GM19240 (cell line): ENCODE measurements around the gene MEGF11.

Source experiments
- DNase-seq: peaks from one replicate; pipeline ENCODE4 v3.0.0; 2011; ENCODE audit warnings: low spot score; ENCODE audit not compliant: insufficient read length

Gene MEGF11

DNA sequence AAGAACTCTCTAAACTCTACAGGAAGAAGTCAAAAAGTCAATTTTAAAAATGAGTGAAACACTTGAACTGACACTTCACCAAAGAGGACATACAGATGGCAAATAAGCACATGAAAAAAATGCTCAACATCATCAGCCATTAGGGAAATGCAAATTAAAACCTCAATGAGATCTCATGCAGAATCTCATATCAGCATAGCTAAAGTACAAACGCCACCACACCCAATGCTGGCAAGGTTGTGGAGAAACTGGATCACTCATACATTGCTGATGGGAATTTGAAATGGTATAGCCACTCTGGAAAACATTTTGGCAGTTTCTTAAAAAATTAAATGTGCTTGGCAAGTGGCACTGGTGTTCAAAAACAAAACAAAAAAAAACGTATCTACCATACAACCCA is 34.2 kb downstream of the MEGF11 start:
- DNase-seq: no peak

DNA sequence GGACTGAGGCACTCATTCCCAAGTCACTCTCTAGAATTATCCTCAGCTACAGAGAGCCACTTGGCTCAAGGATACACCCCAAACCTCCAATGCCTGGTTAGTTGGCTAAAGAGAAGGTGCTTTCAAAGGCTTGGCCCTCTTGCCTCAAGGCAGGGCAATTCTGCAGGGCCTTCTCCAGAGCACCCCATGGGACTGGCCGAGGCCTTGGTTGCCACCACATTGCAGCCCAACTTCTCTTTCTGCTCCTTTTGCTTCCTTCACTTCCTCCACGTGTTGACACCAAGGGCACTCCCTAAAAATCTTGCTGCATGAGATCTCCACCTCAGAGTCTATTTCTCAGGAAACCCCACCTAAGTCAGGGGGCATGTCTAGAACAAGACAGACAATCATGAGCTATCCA is 36.7 kb downstream of the MEGF11 start:
- DNase-seq: no peak

DNA sequence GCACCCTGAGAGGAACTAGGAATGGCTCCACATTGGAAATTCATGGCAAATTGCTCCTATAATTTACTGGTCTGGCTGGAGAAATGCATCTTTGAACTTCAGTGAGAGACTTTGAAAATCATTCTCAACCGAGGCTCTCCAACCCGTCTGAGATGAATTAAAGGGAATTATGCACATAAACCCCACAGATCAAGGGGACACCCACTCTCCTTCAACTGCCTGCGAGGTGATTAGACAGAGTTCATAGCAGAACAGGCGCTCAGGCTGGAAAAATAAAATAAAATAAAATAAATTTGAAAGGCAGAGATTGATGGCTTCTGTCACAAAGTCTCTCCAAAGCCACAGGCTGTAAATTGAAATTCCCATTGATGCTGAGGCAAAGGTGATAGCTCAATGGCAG is 37.7 kb downstream of the MEGF11 start:
- no peak for DNase-seq

DNA sequence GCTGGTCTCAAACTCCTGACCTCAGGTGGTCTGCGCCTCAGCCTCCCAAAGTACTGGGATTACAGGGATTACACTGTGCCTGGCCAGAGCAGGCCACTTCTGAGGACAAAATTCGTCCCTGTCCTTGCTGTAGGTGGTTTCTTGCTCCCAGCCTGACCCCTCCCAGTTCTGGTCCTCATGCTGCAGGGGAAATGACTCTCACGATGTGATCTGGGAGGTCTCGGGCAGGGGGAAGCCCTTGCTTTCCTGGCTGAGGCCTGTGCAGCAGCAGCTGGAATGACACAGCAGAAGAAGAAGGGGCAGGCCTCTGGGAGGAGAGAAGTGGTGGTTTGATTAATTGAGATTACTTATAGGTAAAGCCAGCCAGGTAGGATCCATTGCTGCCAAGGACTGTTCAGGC is 39.3 kb downstream of the MEGF11 start:
- no peak for DNase-seq

DNA sequence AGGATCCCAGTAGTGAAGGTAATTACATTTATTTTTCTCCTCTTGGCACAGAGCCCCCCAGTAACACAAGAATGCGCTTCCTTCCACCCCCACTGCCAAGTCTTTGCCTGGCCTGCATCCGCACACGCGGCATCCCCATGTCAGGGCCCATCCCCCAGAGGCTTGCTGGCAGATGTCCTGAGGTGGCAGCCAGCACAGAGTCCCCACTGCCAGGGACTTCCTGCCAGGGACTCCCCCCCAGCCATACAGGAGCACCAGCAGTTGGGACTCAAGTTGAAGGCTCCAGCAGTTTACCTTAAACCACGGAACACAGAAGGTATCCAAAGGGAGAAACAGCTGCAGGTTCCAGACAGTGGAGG is 41.0 kb downstream of the MEGF11 start:
- no peak for DNase-seq

DNA sequence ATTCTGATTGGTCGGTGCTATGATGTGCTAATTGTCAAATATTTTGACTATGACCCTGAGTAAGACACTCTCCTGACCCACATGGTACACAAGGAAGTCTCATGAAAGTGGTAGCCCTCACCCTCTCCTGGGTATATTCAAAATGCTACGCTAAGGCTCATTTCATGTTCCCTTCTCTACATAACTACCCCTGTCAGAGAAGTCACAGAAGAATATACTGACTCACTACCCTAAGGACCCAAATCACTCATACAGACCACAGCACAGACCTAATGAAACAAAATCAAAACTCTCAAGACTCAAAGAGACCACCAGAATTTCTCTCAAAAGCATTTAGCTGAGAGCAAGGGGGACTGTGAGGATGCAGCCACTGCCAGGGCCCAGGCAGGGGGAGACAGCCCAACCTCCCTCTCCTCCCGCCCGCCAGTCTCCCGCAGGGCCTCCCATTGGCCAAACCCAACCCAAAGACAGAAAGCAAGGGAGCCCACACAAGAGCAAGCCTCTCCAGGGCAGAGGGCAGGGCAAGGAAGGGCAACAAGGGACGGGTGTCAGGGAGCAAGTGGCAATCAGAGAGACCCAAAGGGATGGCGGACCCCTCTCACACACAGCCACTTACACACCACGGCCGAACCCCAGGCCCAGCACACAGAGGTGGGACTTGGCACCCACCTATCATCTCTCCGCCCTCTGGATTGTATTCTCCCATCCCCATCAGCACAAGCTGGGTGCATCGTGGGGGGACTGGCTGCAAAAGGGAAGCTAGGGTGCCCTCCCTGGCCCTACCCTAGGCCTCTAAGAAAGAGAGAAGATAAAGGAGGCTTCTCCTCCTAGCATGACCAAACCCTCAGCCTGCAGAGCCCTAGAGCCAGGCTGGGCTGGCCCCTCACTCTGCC is 41.6 kb downstream of the MEGF11 start:
- DNase-seq: no peak

DNA sequence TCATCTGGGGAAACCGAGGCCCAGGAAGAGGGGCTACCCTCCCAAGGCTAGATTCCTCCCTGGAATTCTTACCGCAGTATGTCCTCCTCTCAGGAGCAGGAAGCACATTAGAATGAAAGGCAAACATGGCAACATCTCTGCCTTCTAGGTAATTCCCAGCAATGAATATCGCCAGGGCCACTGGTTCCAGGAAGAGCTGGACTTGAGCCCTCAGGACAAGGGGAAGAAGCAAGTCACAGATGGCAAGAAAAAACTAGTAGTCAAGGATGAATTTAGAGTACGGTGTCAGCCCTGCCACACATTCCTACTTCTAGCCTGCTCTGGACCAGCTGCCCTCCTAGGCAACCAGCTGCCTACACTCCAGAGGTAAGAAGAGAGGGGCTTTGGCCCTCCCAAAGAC is 42.9 kb downstream of the MEGF11 start:
- no peak for DNase-seq

DNA sequence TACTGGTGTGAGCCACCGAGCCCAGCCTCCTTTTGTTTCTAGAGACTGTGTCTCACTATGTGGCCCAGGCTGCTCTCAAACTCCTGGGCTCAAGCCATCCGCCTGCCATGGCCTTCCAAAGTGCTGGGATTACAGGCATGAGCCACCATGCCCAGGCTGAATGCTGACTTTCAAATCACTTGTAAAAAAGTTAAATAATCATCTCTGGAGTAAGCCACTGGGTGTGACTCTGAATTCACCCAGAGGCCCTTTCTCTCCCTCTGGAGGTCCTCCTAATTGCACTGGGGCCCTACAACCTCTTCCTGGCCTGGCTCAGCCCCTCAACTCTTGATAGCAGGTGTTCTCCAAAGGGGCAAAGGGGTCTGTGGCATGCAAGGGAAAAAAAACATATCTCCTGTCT is 54.8 kb downstream of the MEGF11 start:
- DNase-seq: no peak

DNA sequence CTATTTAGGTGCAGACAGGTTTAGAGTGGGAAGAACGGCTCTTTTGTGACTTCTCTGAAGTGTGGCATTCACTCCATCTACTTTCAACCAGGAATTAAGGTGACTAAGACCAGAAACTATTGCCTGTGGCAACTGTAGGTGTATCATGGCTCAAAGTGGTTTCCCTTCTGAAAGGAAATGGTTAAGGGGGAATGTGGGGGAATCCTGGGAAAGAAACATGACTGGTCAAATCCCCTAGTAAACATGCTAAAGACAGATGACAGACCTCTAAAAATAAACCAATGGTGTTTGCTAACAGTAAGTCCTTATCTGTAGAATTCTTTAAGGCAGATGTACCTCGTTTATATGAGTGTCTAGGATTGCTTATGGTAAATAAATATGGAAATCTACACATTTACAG is 56.9 kb downstream of the MEGF11 start:
- no peak for DNase-seq

DNA sequence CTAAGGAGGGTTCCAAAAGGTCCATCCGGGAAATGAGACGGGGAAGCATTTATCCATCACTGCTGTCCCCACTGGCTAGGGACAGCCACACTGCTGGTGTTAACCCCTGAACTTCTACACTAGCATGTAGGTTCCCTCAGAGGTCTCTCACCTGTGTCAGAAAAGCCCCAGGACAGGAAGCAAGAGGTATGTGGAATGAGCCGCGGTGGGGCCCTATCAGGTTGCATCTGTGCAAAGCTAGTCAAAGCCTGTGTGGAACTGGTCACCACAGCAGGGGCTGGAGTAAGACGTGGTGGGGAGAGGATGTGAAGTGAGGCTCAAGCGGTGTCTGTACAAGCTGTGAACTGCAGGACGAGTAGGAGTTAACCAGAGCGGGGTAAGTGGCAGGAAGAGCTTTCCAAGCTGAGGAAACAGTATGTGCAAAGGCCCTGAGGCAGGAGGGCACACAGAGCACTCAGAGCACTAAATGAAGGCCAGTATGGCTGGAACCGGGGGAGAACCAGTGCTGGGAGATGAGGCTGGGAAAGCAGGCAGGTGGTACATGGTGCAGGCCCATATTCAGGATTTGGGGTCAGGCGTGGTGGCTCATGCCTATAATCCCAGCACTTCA is 57.8 kb downstream of the MEGF11 start:
- DNase-seq: no peak

DNA sequence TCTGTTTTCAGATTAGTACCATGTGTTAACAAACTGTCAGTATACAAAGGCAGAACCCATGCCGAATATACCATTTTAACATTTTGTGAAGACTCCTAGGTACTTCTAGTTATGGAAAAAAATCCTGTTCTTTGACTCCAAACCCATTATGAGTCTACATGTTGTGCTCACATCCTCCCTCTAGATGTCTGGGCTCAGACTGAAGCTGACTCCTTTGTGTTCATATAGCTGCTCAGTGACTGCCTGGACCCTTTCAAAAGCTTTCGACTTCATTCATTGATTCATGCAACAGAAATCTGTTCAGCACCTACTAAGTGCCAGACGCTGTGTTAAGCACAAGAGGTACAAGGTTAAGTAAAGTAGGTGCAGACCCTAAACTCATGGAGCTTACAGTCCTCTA is 60.5 kb downstream of the MEGF11 start:
- no peak for DNase-seq

DNA sequence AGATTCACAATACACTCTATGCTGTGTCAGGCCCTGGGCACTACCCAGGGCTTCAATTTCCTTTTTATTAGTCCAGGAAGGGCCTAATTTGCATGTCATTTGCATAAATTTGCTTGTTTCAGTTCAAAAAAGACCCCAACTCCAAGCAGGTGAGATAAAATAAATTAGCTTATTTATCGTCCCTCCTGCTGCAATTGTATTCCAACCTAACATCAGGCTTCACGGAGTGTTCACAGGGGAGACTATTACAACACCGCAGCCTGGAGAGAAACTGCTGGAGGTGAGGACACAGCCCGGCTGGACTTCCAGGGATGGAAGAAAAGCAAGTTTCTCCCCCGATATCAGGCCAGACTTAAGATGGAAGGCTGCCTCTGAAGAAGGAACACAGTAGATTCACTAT is 62.8 kb downstream of the MEGF11 start:
- no peak for DNase-seq

DNA sequence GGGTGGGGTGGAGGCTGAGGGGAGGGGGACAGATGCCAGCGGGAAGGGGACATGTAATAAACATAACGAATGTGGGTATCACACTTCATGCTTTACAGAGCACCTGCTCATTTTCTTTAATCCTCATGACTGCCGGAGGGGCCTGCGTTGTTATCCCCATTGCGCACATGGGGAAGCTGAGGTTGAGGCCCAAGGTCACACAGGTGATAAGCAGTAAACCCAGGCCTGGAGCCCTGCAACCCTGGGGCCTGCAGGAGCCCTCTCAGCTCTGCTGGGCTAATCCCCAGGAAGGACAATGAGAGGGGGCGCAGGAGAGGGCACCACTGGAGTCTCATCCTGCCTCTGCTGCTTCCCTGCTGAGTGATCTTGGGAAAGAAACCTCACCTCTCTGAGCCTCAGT is 64.3 kb downstream of the MEGF11 start:
- no peak for DNase-seq

DNA sequence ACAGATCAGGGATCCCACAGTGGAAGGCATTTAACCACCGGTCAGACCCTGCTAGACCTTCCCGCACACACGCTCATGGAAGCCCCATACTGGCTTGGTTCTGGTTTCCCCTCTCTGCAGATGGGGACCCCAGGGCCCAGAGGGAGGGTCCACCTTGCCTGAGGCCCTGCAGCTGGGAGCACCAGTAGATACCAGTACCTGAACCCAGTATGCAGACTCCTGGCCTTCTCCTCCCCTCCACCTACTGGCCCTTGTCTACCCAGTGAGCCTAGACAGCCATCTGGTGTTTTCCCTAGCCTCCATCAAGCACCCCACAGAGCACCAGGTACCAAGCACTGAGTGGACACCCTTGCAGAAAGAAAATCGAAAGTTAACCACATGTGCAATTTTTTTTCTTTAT is 65.1 kb downstream of the MEGF11 start:
- DNase-seq: no peak

DNA sequence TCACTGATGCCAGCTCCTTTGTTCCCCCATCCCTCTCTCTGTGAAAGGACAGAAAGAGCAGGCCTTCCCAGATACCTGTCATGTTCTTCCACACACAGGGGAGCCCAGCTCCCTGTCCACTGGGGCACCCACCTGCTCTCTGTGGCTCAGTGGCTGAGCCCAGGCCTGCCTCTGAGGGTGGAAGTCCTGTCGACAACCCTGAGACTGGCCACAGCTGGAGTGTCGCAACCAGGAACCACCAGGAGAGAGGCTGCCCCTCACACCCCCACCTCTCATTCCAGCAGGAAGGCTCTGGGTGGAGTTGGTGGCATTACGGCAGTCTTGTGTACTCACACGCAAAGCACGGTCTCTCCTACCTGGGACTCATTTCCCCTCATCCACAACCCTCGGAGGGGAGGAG is 66.3 kb downstream of the MEGF11 start:
- DNase-seq: no peak

DNA sequence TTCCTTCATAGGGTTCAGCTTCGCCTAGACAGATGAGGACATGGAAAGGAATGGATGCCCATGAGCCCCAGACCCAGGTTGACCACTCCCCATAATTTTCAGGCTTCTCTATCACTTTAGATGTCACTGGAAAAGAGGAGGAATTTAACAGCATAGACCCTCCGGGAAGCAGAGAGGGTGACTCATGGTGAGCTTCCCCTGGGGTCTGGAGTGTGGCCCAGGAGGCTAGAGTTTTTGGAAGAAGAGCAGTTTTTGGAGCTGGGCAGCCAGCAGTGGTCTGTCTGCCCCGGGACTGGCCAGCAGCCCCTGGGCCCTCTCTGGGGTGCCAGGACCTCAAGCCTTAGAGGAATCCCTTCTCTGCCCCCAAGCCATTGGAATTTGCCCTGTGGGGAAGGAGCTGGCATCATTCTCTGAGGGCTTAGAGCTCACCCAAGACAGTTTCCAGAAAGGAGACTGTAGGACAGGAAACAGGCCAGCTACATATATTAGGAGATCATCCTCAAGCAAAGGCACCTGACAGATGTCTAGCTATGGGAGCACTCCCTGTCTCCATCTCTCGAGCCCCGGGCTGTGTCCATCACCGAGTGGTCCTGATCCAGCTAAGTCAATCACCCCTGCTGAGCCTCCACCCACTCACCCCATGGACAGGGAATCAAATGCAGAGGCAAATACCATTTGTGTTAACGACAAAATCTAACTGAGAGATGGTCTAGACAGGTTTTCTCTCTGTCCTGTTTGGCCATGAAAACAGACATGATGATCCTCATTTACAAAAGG is 67.3 kb downstream of the MEGF11 start:
- no peak for DNase-seq

DNA sequence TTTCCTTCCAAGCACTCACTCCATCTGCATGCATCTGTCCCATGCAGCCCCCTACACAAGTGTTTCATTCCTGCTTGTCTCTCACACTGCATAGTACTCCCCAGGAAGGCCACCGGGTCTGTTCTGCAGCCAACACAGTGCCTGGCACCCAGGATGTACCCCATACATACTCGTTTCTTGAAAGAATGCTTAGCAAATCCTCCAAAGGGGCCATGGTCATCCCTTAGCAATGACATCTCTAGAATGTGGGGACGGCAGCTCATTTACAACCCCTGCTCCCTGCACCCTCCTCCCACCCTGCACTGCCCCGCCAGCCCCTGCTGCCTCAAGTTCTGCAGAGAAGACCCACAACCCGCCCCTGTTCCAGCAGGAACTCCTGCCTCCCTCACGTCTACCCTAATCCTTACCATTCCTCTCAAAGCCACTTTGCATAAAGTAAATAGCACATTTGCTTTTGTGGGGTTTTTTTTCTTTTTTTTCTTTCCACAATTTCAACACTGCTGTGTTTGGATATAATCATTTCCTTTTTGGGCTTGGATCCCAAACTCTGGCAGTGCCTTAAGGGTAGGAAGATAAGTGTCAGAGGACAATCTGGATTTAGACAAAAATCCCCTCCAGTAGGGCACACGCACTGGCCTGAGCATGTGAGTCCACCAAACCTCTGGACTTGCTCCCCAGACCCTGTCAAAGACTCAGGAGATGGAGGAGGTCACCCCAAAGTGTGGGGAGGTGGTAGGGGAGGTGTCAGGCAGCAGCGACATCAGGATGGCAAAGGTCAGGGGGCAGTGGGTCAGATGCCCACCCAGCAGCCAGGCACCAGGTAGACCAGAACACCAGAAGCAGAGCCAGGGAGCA is 68.4 kb downstream of the MEGF11 start:
- DNase-seq: no peak

DNA sequence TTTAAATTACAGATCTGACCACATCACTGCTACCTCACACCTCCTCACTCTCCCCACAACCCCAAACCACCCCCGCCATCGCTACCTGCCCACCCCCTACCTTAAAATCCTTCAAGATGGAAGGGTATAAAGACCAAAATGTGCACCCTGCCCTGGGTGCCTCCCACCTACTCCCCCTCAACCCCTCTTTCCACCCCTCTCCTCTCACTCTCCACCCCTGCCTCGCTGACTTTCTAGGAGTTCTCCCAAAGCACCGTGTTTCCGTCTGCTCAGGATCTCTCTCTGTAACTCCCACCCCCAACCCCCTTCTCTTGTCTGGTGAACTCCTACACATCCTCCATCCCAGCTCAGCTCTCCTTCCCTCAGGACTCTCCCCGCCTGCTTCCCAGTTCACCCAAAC is 69.1 kb downstream of the MEGF11 start:
- no peak for DNase-seq

DNA sequence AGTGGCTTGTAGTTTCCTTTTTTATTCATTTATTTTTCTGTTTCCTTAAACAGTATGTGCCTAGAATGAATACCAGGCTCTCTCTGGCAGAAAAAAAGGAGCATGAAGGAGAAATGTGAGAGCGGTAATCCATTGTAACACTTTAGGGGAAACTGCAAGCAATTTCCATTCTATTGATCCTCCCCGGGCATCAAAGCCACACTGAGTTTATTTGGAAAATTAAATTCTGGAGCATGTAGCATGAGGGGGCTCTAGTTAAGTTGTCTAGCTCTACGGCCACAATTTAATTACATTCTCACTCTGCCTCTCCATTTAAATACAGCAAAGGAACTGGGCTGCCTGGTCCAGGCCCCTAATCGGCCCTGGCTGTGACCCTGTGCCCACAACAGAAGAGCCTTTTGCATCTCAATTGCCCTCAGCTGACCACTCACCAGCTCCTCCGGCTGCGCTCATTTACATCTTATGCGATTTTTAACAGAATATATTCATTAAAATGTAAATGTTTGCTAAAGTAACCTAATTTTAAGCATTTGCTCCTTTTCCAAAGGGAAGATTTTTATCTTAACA is 72.9 kb downstream of the MEGF11 start:
- no peak for DNase-seq

DNA sequence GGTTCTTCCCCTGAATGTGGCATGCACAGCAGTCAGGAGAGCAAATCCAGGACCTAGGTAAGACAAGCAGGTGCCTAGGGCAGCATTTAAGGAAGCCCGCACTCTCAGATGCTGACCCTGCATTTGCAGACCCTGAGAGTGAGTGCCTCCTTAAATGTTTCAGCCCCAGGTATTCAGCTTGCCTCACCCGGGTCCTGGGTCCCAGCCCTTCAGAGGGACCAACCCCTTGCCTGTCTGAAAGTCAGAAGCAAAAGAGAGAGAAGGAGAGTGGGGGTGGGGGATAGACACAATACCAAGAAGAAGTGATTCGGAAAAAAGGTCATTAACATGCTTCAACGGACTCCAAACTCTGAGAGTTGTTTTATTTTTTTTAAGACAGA is 75.0 kb downstream of the MEGF11 start:
- DNase-seq: no peak

DNA sequence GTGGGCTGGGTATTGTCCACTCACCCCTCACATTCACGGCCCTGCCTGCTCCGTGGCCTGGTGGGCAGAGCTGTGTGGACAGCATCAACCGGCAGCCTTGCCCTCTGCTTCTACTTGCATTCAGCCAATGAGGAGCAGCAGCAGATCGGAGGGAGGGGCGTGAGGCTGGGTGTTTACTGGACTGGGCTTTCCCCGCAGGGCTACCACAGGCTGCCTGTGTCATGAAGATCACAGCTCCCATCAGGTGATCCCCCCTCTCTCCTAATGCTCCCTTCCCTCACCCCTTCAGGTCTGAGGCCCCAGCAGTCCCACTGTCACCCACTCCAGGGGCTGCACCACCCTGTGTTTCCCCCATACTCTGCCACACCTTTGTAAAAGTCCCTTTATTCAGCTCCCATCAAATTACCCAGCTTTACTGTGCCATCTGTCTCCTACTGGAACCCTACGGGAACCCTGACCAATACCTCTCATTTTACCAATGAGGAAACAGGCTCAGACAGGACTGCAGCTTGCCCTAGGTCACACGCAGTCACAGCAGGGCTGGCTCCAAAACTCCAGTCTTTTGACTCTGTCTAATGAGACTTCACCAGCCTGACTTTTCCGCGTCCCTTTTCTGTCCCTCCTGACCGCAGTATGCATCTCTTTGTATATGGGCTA is 81.1 kb downstream of the MEGF11 start:
- no peak for DNase-seq
